HTERT RPE-1 (cell line): ENCODE results near the gene HOXC12.

Source experiments
- in situ Hi-C: fragments of 300-500 bp; cut with MboI; formaldehyde crosslinking; loops from 4 replicates; pipeline ENCODE4 v1.14.3; 2020; ENCODE audit warnings: low sequenced_read_pairs

HOXC12 gene

DNA sequence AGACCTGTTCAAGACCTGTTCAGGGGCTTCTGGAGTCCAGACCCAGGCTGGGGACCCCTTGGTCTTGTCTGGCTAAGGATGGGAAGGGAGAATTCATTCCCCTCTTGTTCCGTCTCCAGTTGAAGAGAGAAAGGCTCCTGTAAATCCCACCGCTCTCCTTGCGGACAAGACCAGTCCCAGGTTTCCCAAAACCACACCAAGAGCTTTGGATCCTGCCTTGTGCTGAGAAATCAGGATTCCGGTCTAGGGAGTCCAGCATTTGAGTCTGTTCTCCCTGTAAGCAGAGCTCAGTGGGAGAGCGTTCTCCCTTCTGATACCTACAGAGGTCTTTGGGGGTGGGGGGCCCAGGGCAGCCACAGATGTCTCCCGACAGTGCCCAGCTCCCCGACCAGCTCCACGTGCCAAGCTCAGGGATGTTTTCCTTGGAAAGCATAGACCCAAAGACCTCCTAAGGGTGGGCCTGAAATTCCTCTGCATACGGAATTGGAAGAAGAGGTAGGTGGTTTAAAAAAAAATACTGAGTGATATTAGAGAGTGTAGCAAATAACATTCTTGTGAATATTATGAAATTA is 14.2 kb upstream of the HOXC12 start:
- in situ Hi-C loops: no loop called here

DNA sequence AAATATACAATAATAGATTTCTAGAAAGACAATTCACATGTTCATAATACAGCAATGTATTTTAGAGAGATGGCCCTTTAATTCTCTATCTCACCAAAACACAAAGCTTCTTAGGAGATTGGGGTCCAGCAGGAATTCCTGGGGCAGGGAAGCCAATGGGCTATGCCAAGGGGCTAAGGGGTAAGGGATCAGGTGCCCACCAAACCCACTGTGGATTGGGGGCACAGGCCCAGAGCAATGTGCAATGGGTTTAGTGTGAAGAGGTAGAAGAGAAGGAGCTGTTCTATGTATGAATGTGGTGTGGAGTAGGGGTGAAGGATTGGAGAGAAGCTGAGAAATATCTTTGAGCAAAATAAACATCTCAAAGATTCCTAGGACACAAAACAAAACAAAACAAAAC is 13.5 kb upstream of the HOXC12 start:
- in situ Hi-C loops: no loop called here

- in situ Hi-C loops: no loop called here
Observed at GRCh38 chr12:53941750-53942149, 13.0 kb upstream of the HOXC12 start.

DNA sequence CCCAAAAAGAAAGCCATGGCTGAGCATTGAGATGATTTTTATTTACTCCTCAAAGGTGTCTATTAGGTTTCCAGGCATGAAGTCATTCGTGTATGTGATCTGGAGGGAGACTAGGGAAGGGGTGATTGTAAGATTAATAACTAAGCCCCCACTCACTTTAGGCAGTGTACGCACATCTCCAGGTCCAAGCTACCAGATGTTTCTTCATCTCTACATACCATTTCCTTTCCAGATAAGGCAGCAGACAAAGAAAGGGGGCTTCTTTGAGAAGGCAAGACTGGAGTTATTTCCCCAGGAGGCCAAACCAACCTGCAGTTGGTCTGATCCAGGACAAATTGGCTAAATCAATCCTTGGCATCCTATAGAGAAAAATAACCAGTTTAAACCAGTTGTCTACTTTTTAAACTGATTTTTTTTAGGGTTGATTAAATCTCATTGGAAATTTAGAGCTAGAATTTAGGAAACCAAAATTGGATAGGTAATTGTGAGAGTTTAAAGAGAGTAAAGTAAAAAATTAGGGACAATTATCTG is 12.2 kb upstream of the HOXC12 start:
- in situ Hi-C loops: no loop called here

DNA sequence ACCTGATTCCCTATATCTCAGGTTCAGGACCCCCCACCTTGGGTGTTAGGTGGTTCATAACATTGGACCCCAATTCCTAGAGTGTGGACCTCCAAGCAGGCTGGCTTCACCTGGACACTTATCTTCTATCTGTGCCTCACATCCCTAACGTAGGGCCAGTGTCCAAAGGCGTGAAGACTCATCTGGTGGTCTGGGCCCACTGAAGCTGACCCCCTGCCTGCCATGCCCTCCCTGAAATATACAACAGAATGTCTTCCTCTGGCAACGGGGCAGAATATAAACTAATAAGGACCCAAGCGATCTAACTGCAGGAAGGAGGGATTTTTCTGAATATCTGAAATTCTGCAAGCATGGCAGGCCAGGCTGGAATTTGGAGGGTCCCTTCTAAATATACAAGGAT is 10.5 kb upstream of the HOXC12 start:
- in situ Hi-C loops: no loop called here

DNA sequence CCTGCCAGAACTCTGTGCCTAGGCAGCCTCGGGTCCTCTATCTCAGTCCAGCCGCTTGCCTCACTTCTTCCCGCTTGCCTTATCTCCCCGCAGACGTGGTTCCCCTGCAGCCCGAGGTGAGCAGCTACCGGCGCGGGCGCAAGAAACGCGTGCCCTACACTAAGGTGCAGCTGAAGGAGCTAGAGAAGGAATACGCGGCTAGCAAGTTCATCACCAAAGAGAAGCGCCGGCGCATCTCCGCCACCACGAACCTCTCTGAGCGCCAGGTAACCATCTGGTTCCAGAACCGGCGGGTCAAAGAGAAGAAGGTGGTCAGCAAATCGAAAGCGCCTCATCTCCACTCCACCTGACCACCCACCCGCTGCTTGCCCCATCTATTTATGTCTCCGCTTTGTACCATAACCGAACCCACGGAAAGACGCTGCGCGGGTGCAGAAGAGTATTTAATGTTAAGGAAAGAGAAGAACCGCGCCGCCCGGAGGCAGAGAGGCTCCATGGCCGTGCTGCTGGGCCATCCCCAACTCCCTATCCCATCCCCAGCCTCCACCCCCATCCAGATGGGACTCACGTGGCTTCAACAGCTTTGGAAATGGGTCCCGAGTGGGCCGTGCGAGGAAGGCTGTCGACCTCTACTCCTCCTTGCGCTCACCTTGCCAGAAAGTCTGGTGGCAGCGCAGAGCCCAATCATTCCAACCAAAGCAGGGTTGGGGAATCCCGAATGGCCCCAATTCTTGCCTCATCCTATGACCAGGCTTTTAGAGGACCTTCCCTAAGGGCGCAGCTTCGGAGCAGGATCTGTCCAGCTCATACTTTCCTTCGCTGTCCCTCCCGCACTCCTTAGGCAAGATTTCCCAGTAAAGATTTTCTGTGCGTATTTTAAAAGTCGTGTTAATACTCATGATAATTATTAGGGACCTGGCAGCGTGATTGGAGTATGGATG is 9.5 kb upstream of the HOXC12 start:
- in situ Hi-C loops: no loop called here

- in situ Hi-C loops: no loop called here
Observed at GRCh38 chr12:53947743-53948142, 7.0 kb upstream of the HOXC12 start.

- in situ Hi-C loops: no loop called here
Observed at GRCh38 chr12:53948650-53949593, 5.8 kb upstream of the HOXC12 start.

DNA sequence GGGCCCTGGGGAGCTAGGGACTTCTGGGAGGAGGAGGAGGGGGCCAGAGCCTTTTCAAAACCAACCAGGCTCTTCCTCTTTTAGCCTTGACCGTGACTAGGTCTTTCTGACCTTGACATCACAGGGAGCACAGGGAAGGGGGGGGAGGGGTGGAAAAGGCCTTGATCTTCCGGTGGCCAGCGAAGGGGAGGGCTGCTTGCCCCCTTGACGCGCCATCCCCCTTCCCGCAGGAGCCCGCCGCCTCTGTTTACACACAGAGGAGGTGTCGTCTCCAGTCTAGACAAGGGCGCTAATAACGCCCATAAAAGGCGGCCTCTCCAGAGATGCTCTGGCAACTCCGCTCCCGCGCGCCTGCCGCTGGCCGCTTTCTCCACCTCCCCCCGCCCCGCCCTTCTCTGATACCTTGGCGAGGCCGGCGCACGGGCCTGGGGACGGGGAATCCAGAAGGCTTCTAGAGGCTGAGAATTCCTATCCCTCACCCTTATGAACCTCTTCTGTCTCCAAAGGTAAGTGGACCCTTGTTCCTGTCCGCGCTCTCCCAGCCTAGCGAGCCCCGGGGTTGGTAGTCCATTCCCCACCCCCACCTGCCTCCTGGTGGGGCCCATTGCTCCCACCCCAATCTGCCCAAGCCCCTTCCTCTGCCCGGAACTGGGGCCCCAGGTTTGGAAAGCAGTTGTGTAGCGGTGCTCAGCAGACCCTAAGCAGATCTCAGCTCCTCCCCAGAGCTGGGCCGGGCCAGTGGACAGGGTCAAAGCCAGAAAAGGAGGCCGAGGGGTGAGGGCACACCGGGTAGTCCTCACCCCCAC is 4.9 kb upstream of the HOXC12 start:
- in situ Hi-C loops: no loop called here

GRCh38 chr12:53950437-53950773 is 4.3 kb upstream of the HOXC12 start:
- in situ Hi-C loops: no loop called here

GRCh38 chr12:53950789-53951576 is 3.7 kb upstream of the HOXC12 start:
- in situ Hi-C loops: no loop called here

- in situ Hi-C loops: no loop called here
Observed at GRCh38 chr12:53951577-53952334, 2.9 kb upstream of the HOXC12 start.

DNA sequence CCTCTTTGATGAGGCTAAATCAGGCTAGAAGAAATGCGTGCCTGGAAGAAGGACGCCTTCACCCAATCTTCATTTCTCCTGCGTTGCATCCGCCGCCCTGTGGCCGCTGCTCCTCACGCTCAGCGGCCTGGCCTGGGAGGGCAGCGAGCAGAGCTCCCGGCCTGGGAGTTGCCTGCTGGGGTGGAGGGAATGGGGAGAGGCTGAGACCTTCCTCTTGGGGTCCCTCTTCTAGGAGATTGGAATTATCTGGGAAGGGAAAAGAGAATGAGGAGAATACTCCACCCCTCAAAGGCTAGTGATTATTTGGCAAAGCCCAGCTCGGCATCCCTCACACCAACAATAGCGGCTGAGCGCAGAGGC is 2.4 kb upstream of the HOXC12 start:
- in situ Hi-C loops: no loop called here

DNA sequence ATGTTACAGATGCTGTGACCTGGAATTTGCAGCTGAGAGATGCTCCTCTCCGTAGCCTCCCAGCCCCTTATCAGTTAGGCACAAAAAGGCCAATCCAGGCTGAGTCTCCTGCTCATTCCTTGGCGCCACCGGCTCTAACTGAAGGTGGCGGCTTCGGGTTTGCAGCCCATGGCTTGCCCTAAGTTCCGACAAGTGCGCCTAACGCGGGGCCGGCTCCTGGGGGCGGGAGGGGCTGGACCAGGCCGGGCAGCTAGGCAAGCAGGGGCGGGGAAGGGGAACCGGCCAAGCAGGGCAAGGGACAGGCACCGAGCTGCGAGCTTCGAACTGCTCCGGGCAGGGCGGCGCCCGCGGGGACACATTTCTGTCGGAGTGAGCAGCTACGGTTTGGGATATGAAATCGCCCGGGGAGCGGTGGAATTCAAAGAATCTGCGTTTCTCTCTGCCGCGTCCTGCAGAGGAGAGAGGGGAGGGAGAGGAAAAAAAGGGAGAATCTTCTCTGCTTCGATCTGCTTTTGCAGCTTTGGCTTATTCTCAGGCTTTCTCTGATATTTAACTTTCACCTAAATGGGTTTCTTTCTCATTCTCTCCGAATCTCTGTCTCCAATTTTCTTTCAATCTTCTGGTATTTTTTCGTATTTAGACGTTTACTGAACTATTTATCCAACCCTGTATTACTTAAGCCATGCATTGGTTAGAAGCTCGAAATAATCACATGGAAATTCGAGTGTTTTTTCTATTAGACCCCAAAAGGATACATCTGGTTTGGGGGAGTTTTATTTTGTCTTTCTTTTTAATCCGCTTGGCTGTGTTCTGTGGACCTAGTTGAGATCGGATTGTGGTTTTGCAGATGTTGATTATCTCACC is 1.6 kb upstream of the HOXC12 start:
- in situ Hi-C loops: no loop called here

- in situ Hi-C loops: no loop called here
Observed at GRCh38 chr12:53953831-53954693, 641 bp upstream of the HOXC12 start.

GRCh38 chr12:53955036-53955775 is 503 bp downstream of the HOXC12 start:
- in situ Hi-C loops: no loop called here
